DMS 273 treated with DMSO at 0.1 percent for 48 hours (cell line): ENCODE measurements around the gene ELOVL5.
"Not testable (repeated sequence)": the region's sequence is repeated elsewhere in the genome, so short reads cannot be mapped to it uniquely, and the experiment has no call there.

Source experiments
- DNase-seq: peaks from one replicate; lab custom pipeline; 2025; lab: John Stamatoyannopoulos, UW

ELOVL5 gene

DNA sequence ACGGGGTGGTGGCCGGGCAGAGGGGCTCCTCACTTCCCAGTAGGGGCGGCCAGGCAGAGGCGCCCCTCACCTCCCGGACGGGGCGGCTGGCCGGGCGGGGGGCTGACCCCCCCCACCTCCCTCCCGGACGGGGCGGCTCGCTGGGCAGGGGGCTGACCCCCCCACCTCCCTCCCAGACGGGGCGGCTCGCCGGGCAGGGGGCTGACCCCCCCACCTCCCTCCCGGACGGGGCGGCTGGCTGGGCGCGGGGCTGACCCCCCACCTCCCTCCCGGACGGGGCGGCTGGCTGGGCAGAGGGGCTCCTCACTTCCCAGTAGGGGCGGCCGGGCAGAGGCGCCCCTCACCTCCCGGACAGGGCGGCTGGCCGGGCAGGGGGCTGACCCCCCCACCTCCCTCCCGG lies 43.8 kb downstream of the ELOVL5 start:
- DNase-seq = not testable (repeated sequence)

DNA sequence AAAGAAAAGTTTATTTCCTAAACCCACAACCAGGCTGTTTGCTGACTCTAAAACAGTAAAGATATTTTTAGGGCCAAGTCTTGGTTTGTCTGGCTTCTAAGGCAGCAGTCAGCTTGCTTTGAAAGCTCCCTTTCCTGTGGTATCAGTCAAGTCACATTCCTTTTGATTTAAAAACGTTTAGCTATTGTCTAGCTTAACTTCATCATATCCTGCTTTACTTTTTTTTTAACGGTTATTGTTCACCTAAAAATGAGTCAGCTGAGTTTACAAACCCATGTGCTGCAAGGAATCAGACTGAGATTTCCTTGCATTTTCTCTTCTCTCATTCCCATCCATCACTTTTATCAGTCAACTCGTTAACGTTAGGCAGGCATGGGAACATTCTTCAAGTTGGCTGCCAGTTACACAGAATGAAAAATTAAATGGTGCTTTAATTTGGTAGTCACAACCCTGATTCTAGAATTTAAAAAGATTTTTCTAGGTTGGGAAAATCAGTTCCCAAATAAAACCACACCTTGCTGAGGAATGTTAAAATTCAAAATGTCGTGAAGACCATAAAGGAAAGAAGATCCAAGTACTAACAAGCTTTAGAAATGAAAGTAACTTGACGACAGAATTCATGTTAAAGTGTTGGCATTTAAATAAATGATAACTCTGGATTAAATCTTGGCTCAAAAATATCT lies 45.9 kb downstream of the ELOVL5 start:
- no peak for DNase-seq

DNA sequence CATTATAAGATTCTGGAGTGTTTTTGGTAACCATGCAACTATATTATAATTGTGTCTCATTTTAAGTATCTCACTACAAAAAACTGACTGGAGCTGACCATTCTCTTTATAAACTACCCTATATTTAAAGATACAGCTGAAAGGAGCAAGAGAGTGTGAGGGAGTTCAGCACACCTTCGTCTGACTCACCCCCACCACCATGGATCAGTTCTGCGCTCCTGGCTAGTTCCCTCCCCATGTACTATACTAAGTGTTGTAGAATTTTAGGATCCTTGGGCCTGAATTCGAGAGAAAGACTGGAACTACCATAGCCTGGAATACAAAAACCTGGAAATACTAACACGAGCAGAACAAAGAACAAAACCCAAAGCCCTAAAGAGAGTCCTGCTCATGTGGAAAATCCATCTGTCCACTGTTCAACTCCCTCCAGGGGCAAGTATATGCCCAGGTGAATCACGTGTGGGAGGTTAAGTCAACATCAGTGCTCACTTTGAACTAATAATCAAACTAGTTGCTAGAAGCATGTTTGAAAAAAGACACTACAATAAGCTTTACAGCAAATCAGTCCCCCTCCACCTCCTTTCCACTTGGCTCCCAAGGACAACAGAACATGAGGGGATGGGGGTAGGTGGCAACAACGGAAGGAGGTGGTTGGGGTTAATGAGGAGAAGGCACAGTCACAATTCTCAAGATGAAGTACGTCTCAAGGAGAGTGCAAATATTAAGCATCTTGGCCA lies 46.8 kb downstream of the ELOVL5 start:
- no peak for DNase-seq

DNA sequence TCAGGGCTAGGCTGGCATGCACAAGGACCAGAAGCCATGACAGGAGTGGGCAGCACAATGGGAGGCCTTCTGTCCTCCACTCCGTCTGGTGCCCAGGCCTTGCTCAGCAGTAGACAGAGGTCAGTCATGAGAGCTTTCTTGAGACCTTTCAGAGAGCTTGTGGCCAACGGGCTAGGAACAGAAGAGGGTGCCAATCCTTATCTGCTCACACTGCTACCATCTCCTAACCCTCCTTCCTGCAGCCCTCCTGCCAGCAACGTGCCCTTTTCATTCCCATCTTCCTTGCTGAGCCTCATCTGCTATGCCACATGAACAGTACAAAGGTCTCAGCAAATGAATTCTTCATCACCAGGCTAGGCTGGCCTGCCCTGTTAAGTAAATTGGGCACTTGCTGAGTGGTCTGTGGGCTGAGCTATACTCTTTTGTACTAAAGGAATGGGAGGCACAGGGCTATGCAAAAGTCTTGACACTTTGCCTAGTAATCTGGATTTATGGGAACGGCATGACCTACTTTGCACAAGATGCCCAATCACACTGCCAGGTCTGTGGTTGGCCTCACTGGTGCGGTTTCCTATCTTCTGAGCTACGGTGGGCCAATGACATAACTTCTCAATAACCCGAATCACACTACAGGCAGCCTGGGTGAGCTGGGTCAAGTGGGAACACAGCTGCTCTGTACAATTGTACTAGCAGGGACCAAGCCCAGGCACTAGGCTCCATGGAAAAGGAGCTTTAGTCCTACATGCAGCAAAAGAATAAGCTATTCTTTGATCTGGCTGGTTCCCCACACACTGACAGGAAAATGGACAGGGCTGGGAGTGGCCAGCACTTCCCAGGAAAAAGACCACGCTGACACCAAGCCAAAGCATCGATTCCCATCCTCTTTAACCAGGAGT lies 47.8 kb downstream of the ELOVL5 start:
- DNase-seq = no peak

DNA sequence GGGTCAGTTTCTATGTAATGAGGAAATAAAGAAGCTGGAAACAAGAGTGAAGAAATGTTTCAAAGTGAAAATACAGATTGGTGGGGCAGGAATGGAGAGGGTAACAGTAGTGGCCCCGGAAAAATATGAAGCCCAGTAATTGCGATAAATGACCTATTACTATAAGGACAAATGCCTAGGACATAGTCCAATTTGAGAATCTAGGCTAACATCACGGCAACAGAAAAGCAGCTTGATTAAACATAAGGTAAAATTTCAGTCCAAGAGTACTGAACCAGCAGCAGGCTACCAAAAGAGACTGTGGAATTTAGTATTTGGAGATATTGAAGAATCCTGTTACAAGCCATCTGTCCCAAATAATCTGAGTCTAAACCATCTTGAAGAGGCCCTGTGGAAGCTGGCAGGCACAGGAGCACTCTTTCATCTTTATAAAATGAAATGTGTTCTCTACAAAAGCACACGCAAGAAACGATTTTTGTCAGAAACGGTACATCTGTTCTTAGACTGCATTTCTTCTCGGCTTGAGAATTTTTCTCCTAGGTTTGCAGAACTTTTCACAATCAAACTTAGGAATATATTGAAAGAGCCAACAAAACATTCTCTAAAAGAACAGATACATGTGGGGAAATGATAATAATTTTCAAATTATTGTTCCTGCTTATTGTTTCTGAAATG lies 49.3 kb downstream of the ELOVL5 start:
- peak; percentile 67 for DNase-seq

DNA sequence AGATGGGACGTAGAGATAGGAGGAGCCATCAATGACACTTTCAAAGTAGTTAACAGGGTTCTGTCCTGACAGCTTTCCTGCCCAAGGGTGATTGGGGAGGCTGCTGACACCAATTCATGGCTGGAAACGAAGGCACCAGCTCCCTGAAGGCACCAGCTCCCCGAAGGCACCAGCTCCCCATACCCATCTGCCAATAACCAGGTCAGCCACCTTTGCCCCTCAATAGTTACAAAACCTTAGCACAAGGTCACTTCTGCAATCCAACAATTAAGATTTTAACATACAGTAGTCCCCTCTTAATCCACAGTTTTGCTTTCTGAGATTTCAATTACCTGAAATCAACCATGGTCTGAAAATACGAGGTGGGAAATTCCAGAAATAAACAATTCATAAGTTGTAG lies 51.7 kb downstream of the ELOVL5 start:
- no peak for DNase-seq

DNA sequence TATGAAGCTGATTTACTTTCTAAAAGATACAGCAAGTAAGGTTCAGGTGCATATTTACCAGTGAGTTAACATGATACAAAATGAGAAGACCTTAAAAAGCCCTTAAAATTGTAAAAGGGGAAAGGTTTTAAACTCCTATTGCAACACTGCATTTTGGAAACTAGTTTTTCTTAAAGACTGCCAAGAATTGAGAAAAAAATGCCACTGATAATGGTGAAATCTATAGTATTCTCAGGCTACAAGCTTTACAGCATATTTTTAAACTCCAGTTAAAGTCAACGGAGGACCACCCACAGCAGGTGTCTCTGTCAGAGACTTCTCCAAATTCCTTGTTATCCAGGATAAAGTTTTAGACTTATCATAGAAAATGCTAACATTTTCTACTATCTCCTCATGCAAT lies 53.6 kb downstream of the ELOVL5 start:
- no peak for DNase-seq

DNA sequence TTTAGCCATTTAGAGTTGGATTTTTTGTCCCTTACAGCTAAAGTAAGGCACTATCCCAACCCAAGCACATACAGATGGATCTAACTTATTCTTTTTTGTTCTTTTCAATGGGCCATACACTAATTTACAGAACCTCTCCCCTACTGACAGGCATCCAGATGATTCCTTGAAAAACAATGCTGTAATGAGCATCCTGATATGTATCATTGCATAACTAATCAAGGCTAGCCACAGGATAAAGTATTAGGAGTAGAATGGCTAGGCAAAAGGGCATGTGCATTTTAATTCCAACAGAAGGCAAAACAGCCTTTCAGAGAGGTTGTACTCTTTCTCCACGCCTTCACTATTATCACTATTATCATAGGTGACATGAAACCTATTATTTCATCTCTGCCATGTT lies 54.1 kb downstream of the ELOVL5 start:
- no peak for DNase-seq

DNA sequence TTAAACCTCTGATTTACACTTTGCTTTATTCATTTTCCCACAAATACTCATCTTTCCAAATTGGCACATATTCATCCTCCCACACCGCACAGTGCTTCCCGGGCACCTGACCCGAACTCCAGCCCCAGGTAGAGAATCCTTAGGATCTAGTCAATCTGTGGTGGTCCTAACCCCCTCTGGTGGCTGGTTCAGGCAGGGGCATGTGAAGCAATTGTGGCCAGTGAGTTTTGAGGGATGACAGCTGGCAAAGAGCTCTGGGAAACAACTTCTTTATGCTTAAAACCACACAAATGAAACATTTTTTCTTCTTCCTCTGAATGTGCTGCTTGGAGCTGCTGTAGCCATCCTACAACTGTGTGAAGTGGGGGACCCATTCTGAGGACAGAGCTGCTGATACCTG lies 54.7 kb downstream of the ELOVL5 start:
- no peak for DNase-seq

DNA sequence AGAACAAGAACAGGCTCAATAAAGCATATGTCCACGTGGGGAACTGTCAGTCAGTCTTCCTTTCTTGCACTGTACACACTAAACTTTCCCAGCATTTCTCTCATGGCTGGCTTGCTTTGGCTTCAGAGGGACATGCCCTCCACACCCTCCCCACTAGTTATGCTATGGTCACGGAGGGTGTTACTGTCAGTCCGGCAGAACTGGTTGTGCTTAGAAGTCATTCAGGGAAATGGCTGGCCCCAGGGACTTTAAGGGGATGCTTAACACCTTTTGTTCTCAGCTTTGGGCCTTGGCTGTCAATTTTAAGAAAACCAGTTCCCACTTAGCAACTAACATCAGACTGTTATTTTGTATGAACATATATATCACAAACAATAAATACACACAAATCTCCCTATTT lies 55.1 kb downstream of the ELOVL5 start:
- DNase-seq = no peak

DNA sequence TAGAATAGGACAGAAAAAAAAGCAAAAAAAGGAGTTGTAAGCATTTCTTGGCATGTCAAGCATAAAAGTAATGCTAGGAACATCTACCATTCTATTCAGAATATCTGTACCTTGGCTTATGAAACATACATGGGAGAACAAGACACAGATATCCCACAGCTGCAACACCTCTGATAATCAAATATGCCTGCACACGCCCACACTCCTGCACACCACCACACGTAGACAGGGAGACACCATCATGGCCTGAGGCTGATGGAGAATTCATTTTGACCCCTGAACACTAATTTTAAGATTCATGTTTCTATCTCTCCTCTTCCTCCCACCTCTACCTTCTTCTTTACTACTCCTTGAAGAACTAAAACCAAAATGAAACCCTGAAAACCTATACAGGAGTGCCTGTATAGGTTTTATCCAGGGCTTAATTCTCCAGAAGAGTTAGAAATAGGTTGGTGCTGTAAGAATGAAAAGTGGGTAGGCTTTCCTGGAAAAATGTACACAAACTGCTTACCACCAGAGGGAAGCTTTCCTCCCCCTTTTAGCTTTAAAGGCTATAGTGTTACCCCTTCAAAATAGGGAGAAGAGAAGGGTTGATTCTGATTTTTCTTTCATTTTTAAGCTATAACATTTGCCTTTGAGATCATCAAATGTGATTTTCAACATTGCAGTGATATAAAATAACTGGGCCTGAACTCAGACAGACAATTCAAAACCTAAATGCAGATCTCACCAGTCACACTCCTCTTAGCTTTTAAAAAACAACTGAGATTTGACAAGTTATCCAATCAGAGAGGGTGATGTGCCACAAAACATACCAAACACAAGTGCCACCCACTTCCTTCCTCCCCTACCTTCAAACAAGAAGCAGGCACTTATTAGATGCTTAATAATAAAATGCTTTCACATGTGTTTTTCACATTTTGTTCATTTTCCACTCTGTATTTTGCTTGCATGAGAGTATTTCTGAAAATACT lies 57.9 kb downstream of the ELOVL5 start:
- no peak for DNase-seq

DNA sequence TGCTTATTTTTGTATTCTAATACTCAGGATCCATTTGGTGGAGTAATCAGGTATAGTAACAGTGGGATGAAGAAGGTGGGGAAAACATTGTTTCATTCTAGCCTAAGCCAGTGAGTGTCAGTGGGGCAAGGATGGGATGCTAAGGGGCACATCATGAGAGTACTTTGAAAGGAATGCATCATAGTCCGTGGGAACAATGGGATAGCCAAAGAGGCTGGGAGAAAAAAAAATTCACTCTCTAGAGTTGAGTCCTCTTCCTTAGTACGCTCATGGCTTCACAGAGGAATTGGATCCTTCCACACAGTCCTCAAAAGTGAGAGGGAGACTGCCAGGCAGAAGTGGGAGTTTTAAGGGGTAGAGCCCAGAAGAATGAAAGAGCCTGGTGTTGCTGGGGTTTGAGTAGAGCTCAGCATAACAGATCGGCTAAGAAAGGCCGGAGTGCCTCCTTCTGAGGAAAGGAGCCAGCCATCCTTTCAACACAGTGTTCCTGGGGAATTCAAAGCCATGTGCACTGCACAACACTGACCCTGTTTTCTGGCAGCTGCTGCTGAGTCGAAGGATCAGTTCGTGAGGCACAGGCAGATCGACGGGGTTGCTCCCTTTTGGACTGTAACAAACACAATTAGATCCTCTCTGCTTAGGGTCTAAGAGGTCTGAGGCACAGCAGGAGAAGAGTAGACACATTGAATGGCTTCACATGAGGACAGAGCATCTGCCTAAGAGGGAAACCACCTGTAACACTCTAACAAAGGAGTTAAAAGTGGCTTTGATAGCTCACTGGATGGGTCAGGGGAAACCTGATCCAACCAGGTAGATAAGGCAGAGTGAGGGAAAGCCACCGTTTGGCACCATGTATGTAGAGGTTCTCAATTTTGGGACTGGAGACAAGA lies 61.2 kb downstream of the ELOVL5 start:
- no peak for DNase-seq

DNA sequence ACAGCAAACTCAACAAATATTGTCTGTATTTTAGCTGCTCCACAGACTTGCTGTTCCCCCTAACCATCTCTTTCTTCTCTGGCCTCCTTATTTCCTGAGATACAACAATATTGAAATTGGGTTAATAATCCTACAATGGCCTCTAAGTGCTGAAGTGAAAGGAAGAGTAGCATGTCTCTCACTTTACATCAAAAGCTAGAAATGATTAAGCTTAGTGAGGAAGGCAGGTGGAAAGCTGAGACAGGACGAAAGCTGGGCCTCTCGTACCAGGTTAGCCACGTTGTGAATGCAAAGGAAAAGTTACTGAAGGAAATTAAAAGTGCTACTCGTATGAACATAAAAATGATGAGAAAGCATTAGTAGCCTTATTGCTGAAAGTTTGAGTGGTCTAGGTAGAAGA lies 63.8 kb downstream of the ELOVL5 start:
- DNase-seq = no peak

DNA sequence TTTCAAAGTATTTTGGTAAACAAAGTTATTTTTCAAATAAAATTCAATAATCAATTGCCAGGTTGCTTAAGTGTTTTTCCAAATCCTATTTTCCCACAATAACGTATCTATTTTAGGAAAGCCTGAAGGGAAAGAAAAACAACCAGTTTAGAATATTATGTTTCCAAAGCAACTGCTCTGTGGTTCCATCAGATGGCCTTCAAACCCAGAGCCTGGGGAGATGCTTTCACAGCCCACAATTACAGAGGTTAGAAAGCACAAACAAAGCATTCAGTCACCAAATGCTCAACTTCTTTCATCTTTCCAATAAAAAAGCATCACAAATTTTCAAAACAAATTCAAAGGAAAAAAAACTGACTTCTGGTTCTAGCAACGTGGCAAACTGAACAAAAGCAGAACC lies 66.0 kb downstream of the ELOVL5 start:
- no peak for DNase-seq

DNA sequence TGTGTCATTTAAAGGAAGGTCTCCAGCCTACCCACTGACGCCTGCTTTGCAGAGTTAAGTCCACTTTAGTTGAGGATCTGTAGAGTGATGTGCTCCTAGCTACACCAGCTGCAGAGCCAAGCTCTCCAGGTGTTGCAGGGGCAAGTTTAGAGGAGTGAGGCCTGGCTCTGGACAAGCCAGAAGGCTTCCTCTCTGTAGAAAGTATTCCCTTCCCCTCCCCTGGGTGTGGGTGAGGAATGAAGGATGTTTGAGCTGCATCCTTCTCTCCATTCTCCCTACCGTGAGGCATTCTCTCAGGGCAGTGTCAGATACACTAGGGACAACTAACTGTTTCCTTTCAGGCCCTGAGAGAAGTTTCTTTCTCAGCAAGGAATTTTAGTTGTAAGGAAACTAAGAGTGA lies 66.5 kb downstream of the ELOVL5 start:
- no peak for DNase-seq

DNA sequence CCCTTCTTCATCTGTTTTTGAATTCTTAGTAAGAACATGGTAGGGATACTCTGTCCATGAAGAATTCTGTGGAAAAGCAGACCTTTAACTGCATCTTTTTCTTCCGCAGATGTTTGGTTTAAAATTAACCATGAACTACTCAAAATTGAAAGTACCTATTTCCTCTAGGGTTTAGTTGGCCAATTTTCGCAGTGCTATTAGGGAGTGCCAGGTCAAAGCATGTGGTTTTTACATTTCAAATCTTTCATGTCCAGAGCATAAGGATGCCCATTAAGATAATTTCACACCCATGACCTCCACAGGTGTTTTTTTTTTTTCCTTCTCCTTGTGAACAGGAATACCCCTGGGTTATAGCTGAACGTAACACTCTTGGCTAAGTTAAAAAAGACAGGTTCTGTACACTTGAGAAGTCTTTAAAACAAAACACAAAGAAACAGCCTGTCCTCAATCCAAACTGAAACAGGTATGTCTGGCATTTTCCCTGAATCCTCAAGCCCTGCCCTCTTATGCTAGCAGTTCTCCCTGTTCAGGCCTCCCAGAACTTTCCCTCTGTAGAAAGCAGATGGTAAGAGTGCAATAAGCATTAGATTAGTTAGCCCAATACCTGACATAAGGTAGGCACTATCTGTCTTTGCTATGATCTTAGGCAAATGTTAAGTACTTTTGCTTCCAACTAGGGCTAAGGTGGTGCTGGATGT lies 67.1 kb downstream of the ELOVL5 start:
- no peak for DNase-seq

DNA sequence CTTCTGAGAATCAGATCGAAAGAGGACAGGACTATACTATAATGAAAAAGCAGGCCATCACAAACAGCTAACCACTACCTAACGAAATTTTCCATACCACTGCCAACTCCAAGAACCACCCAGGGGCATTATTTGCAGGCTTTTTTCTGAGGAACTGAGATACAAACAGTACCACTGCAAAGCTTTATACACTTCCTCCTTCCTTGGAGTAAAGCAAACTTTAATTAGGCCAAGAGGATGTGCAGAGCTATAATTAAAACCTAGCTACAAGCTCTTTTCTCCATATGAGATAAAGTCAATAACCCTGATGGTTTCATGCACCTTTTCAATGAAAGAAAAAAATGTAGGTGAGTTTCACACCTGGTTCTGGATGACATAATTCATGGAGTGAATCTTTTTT lies 68.5 kb downstream of the ELOVL5 start:
- DNase-seq = no peak

DNA sequence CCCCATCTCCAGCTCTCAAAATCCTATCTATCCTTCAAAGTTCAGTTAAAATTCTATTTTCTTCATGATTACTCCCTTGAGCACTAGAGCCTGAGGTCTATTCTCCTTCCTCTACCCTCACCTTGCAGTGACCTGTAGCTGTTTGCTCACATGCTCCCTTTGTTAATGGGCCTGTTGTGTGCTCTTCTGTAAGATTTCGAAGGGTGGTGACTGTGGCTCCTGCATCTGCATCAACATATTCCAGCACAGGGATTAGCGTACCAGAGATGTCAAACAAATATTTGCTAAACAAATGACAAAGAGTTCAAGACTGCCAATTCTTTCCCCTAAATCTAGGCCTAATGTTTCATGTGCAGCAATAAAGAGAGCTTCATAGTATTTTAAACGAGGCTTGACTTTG lies 69.5 kb downstream of the ELOVL5 start:
- no peak for DNase-seq

DNA sequence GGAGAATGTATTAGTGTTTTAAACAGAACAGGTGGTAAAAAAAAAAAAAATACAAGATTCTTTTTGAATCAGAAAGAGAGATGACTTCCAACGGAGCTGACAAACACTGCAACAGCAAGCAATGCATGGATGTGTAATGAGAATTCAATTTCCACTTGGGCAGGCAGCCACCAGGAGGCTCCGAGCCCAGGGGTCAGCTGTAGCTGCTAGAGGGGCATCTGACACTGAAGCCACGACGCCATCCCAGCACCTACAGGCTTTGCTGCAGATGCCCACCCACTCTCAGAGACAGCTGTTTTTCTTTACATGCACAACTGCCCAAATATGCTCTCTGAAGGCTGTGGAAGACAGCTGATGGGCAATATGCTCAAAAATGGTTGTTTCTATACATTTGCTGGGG lies 75.4 kb downstream of the ELOVL5 start:
- DNase-seq = no peak
